ENCODE measurements around the gene MYADM.

MYADM gene

GRCh38 chr19:53916004-53916403 is 48.3 kb downstream of the MYADM start:
- no peak for DNase-seq

- DNase-seq: no peak
These were observed 49.7 kb downstream of the MYADM start for GRCh38 chr19:53917356-53917755.
